Activated CD4-positive, alpha-beta memory T cell treated with anti-CD3 and anti-CD28 coated beads, Interleukin-2, amount 10 ng/mL, durations not matched to agents 7 days and 5 days (primary cell): ENCODE data around the gene SLC30A4. TPM values are rescaled to one million over a fixed set of nuclear protein-coding genes. Genes with fewer than 3 reads are reported as not detected.

ENCODE experiments used
- CTCF ChIA-PET: fragments of 350-600 bp; sonication (Branson Sonifier 250); formaldehyde crosslinking; loops from one replicate; lab custom pipeline; 2021; ENCODE audit warnings: antibody characterized with exemption, inconsistent platforms; lab: Charles Lee
- POLR2A ChIA-PET: fragments of 350-600 bp; sonication (Branson Sonifier 250); formaldehyde crosslinking; loops from one replicate; lab custom pipeline; 2021; ENCODE audit warnings: antibody characterized with exemption; lab: Charles Lee
- DNase-seq: peaks from one replicate; pipeline ENCODE4 v3.0.0-alpha.2; 2020
- H3K27ac Mint-ChIP-seq: one replicate; pipeline ENCODE4 v1.8.0; 2021; ENCODE audit warnings: mild to moderate bottlenecking, mixed read lengths
- H3K27me3 Mint-ChIP-seq: one replicate; pipeline ENCODE4 v1.8.0; 2021; ENCODE audit warnings: mixed read lengths
- H3K36me3 Mint-ChIP-seq: one replicate; pipeline ENCODE4 v1.8.0; 2021; ENCODE audit warnings: low read depth, mixed read lengths
- H3K4me1 Mint-ChIP-seq: one replicate; pipeline ENCODE4 v1.8.0; 2021; ENCODE audit warnings: mixed read lengths
- H3K4me3 Mint-ChIP-seq: one replicate; pipeline ENCODE4 v1.8.0; 2021; ENCODE audit warnings: mild to moderate bottlenecking, mixed read lengths
- H3K9me3 Mint-ChIP-seq: one replicate; pipeline ENCODE4 v1.8.0; 2021; ENCODE audit warnings: mixed read lengths
- total RNA-seq, 2 experiments: library from RNA; stranded (reverse); gene quantifications; one replicate each; pipeline ENCODE4 v1.2.3, GENCODE V29; 2021

SLC30A4 gene
- total RNA-seq, 2 experiments from 2014 or later, result 3.2 to 3.3 TPM

GRCh38 chr15:45441686-45442085, 80.9 kb downstream of the SLC30A4 start:
- Mint-ChIP-seq H3K4me1 (no peaks in the 10 kb centered on the region), H3K27ac (no peak overlapping the region), H3K9me3 (no peaks in the 10 kb centered on the region), H3K27me3 (peaks cover 4% of the 10 kb centered on the region), H3K36me3 (no peaks in the 10 kb centered on the region), H3K4me3 (no peak overlapping the region)
- ChIA-PET CTCF (interaction anchor here (1.7 kb wide), 1 partner anchor 11 kb away, joined by 4 read pairs; no protein-coding TSS in a partner anchor), POLR2A (no interaction called here)
- no peak for DNase-seq

- H3K36me3 Mint-ChIP-seq, result no peaks in the 10 kb centered on the region
- H3K4me1 Mint-ChIP-seq, result no peaks in the 10 kb centered on the region
- DNase-seq, result no peak
- peaks cover 2% of the 10 kb centered on the region for H3K27me3 Mint-ChIP-seq
- H3K27ac Mint-ChIP-seq, result no peak overlapping the region
- no peak overlapping the region for H3K4me3 Mint-ChIP-seq
- CTCF ChIA-PET, result interaction anchor here (0.6 to 1.7 kb wide), 2 partner anchors 10 to 74 kb away, joined by 3 to 4 read pairs; no protein-coding TSS in a partner anchor
- POLR2A ChIA-PET, result no interaction called here
- H3K9me3 Mint-ChIP-seq, result no peaks in the 10 kb centered on the region
These were observed 81.5 kb downstream of the SLC30A4 start for GRCh38 chr15:45441036-45441435.

GRCh38 chr15:45439521-45440260, 82.9 kb downstream of the SLC30A4 start:
- no peak for DNase-seq
- ChIA-PET CTCF (interaction anchor here (2.3 to 3.3 kb wide), 3 partner anchors 9 to 18 kb away, joined by 7 to 12 read pairs (median 10); no protein-coding TSS in a partner anchor), POLR2A (no interaction called here)
- Mint-ChIP-seq H3K27ac (no peak overlapping the region), H3K9me3 (no peaks in the 10 kb centered on the region), H3K27me3 (peaks cover 8% of the 10 kb centered on the region), H3K36me3 (no peaks in the 10 kb centered on the region), H3K4me3 (no peak overlapping the region), H3K4me1 (no peaks in the 10 kb centered on the region)

- H3K4me3 Mint-ChIP-seq, result no peak overlapping the region
- H3K27ac Mint-ChIP-seq, result no peak overlapping the region
- no peak for DNase-seq
- CTCF ChIA-PET, result interaction anchor here (1.9 kb wide), 1 partner anchor 22 kb away, joined by 4 read pairs; no protein-coding TSS in a partner anchor
- no peaks in the 10 kb centered on the region for H3K36me3 Mint-ChIP-seq
- peaks cover 36% of the 10 kb centered on the region for H3K27me3 Mint-ChIP-seq
- no peaks in the 10 kb centered on the region for H3K9me3 Mint-ChIP-seq
- peaks cover 7% of the 10 kb centered on the region for H3K4me1 Mint-ChIP-seq
- POLR2A ChIA-PET, result no interaction called here
These were observed 87.2 kb downstream of the SLC30A4 start for GRCh38 chr15:45435124-45435903.

GRCh38 chr15:45434078-45434567, 88.4 kb downstream of the SLC30A4 start:
- CTCF ChIA-PET, result interaction anchor here (1.9 to 2.3 kb wide), 2 partner anchors 23 to 24 kb away, joined by 4 to 22 read pairs; no protein-coding TSS in a partner anchor
- Mint-ChIP-seq H3K4me3 (no peak overlapping the region), H3K4me1 (peaks cover 7% of the 10 kb centered on the region), H3K9me3 (no peaks in the 10 kb centered on the region), H3K27ac (no peak overlapping the region), H3K36me3 (no peaks in the 10 kb centered on the region), H3K27me3 (peaks cover 36% of the 10 kb centered on the region)
- POLR2A ChIA-PET, result no interaction called here
- DNase-seq, result no peak

- DNase-seq, result no peak
- peaks cover 36% of the 10 kb centered on the region for H3K27me3 Mint-ChIP-seq
- H3K4me1 Mint-ChIP-seq, result peaks cover 7% of the 10 kb centered on the region
- H3K9me3 Mint-ChIP-seq, result no peaks in the 10 kb centered on the region
- no peak overlapping the region for H3K4me3 Mint-ChIP-seq
- no peak overlapping the region for H3K27ac Mint-ChIP-seq
- ChIA-PET POLR2A (interaction anchor here (1.0 to 2.1 kb wide), 3 partner anchors 17 to 29 kb away, joined by 5 to 9 read pairs (median 5); a partner anchor contains a TSS), CTCF (interaction anchor here (0.6 to 3.6 kb wide), 14 partner anchors 10 to 363 kb away, joined by 3 to 92 read pairs (median 4); a partner anchor contains a TSS)
- no peaks in the 10 kb centered on the region for H3K36me3 Mint-ChIP-seq
These were observed 91.0 kb downstream of the SLC30A4 start for GRCh38 chr15:45431511-45431910.

GRCh38 chr15:45429941-45430792, 92.4 kb downstream of the SLC30A4 start:
- POLR2A ChIA-PET, result interaction anchor here (0.6 to 2.1 kb wide), 3 partner anchors 27 to 1599 kb away, joined by 3 to 9 read pairs (median 5); a partner anchor contains a TSS

More at GRCh38 chr15:45429941-45430792, 92.4 kb downstream of the SLC30A4 start:
- CTCF ChIA-PET, result interaction anchor here (0.6 to 3.6 kb wide), 26 partner anchors 9 to 229 kb away, joined by 3 to 92 read pairs (median 4); a partner anchor contains a TSS
- Mint-ChIP-seq H3K27me3 (peaks cover 31% of the 10 kb centered on the region), H3K27ac (no peak overlapping the region), H3K4me1 (peaks cover 7% of the 10 kb centered on the region), H3K9me3 (no peaks in the 10 kb centered on the region), H3K36me3 (no peaks in the 10 kb centered on the region), H3K4me3 (peak overlapping the region; percentile 41)
- DNase-seq, result peak; percentile 86

Other genes starting within 250 kb of the SLC30A4 start
- gene GATM, start 144.2 kb downstream of the SLC30A4 start, total RNA-seq, result 1 to 10 TPM; 1.9 to 2.2 TPM
- 10 to 100 TPM; 39.3 to 43.1 TPM for gene BLOC1S6, start 64.6 kb upstream of the SLC30A4 start, total RNA-seq
- 100 to 1,000 TPM; 139 to 142 TPM for gene SQOR, start 112.3 kb upstream of the SLC30A4 start, total RNA-seq